ENCODE measurements around the gene TRAM2.

DNA sequence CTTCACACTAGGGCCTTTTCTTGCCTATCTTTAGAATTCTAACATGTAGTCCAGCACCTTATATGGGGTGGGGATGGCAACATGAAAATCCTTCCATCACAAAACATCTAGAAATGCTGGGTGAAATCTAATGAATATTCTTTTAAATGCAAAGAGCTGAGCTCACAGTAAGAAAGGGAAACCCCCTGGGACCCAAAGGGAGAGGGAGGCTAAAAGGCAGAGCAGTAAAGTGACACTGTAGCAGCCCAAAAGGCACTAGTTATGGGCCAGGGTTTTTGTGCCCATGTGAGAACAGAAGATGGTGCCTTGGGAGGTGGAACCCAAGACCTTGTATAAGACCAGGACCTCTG lies 66.7 kb downstream of the TRAM2 start:
- TF ChIP-seq POLR2A (IDR thresholded peaks at IDR 0.05) = no peak
- TF ChIP-seq, protein P1, sequence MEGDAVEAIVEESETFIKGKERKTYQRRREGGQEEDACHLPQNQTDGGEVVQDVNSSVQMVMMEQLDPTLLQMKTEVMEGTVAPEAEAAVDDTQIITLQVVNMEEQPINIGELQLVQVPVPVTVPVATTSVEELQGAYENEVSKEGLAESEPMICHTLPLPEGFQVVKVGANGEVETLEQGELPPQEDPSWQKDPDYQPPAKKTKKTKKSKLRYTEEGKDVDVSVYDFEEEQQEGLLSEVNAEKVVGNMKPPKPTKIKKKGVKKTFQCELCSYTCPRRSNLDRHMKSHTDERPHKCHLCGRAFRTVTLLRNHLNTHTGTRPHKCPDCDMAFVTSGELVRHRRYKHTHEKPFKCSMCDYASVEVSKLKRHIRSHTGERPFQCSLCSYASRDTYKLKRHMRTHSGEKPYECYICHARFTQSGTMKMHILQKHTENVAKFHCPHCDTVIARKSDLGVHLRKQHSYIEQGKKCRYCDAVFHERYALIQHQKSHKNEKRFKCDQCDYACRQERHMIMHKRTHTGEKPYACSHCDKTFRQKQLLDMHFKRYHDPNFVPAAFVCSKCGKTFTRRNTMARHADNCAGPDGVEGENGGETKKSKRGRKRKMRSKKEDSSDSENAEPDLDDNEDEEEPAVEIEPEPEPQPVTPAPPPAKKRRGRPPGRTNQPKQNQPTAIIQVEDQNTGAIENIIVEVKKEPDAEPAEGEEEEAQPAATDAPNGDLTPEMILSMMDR (IDR thresholded peaks at IDR 0.05) = no peak

Data from adrenal gland (tissue), 5 donors.